GM12891 (cell line): ENCODE measurements around the gene LPCAT4.
A peak's percentile ranks its signal among the peaks of the same experiment; 100 is the strongest.

Source experiments
- DNase-seq: peaks from one replicate; pipeline ENCODE4 v3.0.0; 2011; ENCODE audit warnings: low spot score; ENCODE audit not compliant: insufficient read length
- FAIRE-seq: peaks from 2 replicates; lab custom pipeline; 2011; peaks lifted over from hg19 to GRCh38; lab: Jason Lieb, UNC
- PAX5 ChIP-seq: IDR thresholded peaks from 2 replicates; pipeline ENCODE4 v1.6.1; 2011; ENCODE audit warnings: low read length, moderate library complexity, mild to moderate bottlenecking; ENCODE audit not compliant: insufficient read depth, severe bottlenecking
- POLR2A ChIP-seq: IDR thresholded peaks from 2 replicates; pipeline ENCODE4 v1.6.1; 2011; ENCODE audit warnings: low read depth, low read length, control low read depth
- POLR2AphosphoS5 ChIP-seq: IDR thresholded peaks from 2 replicates; pipeline ENCODE4 v1.6.1; 2011; ENCODE audit warnings: low read depth, low read length, control low read depth
- POU2F2 ChIP-seq: IDR thresholded peaks from 2 replicates; pipeline ENCODE4 v1.6.1; 2011; ENCODE audit warnings: low read depth, mild to moderate bottlenecking, control low read depth, low read length, moderate library complexity
- SPI1 ChIP-seq: IDR thresholded peaks from 2 replicates; pipeline ENCODE4 v1.6.1; 2011; ENCODE audit warnings: low read depth, low read length, control low read depth
- TAF1 ChIP-seq: IDR thresholded peaks from 2 replicates; pipeline ENCODE4 v1.6.1; 2011; ENCODE audit warnings: low read depth, low read length, control low read depth

LPCAT4 gene

DNA sequence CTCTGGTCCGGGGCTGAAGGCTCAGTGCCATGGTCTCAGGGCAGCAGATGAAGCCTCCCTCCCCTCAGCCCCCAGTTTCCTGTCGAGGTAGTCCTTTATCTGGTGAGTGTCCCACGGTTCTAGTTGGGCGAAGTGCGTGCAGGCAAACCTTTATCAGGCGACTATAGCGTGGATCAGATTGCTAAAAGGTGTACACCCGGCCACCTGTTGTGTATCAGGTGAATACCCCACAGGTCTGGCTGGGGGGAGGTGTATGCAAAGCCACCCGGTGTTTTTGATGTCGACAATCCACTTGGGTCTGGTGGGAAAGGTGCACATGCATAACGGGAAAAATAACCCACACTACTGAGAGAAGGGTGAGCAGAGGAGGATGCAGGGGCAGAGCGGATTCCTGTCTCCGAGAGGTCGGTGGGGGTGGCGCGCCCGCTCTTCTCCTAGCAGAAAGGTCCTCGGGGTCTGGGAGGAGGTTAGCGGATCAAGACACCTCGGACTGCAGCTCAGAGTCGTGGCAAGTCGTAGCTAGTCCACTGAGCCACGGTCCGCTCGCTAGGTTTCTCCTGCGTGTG lies 29.9 kb downstream of the LPCAT4 start:
- DNase-seq (no peak), FAIRE-seq (peak; percentile 41)
- TF ChIP-seq TAF1 (0 out of 2 replicates have a peak, but pooled peaks have one; percentile 36), PAX5 (no peak), POLR2A (peak; percentile 52; the same call in 1 of the 2 replicates), SPI1 (no peak), POU2F2 (peak; percentile 85), POLR2AphosphoS5 (peak; percentile 36; the same call in 1 of the 2 replicates)

DNA sequence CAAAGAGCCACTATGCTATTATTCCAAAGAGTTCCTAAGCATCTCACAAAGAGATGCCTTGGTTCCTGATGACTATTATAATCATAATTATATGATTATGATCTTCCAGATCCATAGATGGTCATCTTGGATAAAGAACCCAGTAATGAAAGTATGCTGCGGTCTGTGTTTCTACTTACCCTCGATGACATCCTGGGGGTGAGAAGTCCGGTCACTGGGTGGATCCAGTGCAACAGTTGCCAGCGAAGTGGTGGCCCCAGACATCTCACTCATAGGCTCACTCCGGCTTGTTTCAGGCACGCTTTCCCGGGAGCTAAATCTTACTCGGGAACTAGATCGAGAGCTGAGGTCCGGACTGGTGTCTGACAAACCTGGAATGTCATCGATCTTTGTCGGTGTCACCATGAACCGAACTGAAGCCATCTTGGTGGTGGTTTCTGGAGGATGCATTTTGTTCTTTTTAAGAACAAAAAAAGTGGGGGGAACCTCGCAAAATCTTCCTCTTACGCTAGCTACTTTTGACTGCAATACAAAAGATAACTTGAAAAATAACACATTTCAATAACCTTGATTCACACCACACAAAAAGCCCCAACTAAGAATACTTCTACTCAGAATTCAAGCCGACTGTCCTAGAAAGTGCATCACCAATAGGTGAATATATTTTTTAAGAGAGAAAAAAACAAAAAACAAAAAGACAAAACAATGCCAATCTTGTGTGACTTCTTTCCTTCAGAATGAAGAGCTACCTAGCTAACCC lies 30.6 kb downstream of the LPCAT4 start:
- FAIRE-seq (peak; percentile 31), DNase-seq (no peak)
- no peak for TF ChIP-seq POLR2A
- no peak for TF ChIP-seq POU2F2
- peak; percentile 18; the same call in 1 of the 2 replicates for TF ChIP-seq TAF1

DNA sequence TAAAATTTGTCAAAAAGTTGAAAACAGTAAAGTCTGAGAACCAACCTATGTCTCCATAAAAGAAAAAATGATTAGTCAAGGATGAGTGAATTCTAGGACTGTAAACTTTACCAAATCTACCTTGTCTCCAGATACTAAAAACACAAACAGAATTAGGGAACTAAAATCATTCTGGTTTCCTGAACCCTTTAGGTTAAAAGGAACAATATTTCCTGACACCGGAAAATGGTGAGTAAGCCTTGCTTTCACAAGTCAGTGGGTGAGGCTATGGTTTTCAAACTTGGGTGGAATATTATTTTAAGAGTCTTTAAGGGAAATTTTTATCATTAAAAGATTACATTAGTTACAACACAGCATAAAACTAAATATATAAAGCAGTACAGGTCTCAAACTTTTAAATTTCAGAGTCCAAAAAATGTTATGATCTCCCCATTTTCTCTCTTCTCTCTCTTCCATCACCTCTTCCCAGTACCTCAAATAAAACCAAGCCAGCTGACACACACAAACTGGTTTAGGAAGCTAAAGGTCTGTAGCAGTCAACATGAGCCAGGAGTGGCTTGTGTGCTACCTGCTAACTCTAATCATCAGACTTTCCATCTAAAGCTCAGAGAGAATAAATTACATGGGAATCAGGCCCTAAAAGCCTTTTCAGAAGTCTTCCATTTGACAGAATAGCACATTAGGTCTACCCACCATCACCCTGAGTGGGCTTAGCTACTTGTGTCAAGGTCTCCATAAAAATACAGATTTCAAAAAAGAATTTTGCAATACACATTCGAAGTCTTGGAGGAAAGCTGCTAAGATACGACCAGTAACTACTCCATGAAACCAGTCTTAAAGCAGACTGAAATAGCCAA lies 31.6 kb downstream of the LPCAT4 start:
- FAIRE-seq, result peak; percentile 5
- TF ChIP-seq SPI1 (no peak), POLR2AphosphoS5 (no peak), TAF1 (no peak), POLR2A (no peak), POU2F2 (no peak), PAX5 (no peak)
- no peak for DNase-seq

DNA sequence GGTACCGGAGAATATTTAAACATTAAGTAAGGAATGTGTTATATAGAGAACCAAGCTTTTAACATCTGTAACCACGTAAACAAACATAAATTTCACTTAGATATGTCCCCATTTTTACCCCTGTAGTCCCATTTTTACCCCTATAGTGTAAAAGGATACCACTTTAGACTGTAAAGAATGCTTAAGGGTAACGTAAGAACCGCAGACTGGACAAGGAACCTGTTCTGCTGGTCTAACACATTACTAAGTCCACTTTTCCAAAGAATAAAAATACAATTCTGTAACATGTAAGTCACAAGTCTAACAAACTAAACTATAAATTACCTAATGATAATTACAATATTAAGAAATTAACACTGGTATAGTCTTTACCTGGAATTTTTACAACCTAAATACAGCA lies 32.3 kb downstream of the LPCAT4 start:
- FAIRE-seq (no peak), DNase-seq (no peak)
- TF ChIP-seq SPI1 (no peak), TAF1 (no peak), POLR2A (no peak)

DNA sequence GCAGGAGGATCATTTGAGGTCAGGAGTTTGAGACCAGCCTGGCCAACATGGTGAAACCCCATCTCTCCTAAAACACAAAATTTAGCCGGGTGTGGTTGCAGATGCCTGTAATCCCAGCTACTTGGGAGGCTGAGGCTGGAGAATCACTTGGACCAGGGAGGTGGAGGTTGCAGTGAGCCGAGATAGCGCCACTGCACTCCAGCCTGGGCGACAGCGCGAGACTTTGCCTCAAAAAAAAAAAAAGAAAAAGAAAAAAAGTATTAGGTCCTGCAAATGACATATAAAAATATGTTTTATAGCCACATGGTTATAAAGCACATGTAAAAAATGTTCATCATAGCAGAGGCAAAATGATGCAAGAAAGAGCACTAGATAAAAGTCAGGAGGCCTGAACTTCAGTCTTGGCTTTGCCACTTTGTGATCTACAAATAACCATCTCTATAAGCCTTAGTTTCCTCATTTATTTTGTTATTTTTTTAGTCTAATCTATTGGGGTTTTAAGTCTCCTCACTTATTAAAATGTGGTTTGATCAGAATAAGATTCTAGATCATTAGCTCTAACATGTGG lies 34.4 kb downstream of the LPCAT4 start:
- no peak for DNase-seq
- FAIRE-seq, result no peak

DNA sequence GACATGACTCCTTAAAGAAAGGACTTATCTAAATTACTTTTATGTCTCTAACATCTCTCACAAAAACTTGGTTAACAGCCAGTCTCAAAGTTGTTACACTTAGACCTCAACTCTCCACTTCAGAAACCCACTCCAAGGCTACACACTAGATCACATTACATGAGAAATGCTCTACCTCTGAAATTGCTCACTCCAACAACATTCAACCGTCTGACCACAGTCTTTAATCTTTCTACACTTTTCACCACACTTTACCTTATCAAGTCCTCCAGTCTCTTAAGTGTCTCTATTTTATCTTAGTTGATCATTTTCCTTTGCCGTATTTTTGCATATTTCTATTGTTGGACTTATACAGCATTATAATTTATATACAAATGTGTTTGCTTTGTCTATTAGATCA lies 35.2 kb downstream of the LPCAT4 start:
- FAIRE-seq, result peak; percentile 83
- DNase-seq, result no peak
- TF ChIP-seq POLR2A, result no peak
- TF ChIP-seq PAX5, result no peak
- TF ChIP-seq SPI1, result no peak
- TF ChIP-seq POLR2AphosphoS5, result no peak
- TF ChIP-seq POU2F2, result no peak
- TF ChIP-seq TAF1, result no peak

More for the DNA sequence above, 34.4 kb downstream of the LPCAT4 start:
- TF ChIP-seq TAF1 (no peak), POLR2A (no peak), SPI1 (no peak), PAX5 (no peak), POLR2AphosphoS5 (no peak), POU2F2 (no peak)

DNA sequence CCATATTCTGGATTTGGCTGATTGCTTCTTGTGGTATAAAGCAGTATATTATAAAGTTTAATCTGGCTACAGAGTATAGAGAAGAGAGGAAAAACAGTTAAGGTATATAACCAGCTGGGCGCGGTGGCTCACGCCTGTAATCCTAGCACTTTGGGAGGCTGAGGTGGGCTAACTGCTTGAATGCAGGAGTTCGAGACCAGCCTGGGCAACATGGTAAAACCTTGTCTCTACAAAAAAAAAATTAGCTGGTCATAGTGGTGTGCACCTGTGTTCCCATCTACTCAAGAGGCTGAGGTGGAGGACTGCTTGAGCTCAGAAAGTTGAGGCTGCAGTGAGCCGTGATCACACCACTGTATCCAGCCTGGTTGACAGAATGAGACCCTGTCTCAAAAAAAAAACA lies 36.7 kb downstream of the LPCAT4 start:
- peak; percentile 75 for FAIRE-seq
- no peak for DNase-seq
- TF ChIP-seq TAF1, result no peak
- no peak for TF ChIP-seq POLR2AphosphoS5
- no peak for TF ChIP-seq PAX5
- TF ChIP-seq POU2F2, result no peak

DNA sequence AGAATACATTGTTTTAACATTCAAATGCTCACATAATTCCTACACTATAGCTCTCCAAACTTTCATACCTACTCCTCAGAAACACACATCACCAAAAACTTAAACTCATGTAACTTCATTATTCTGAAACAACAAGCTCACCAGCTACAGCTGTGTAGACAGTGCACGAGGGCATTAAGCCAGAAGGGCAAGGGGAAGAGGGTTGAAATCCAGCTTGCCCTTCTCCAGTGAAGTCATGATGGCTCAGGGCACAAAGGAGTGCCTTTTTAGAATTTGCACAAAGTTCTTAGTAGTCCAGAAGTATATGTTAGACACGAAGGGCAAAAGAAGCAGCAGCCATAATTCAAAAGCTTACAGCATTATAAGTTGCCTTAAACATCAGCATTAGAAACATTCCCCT lies 38.0 kb downstream of the LPCAT4 start:
- FAIRE-seq, result peak; percentile 41
- TF ChIP-seq POU2F2 (no peak), POLR2AphosphoS5 (no peak), SPI1 (no peak), TAF1 (no peak), PAX5 (no peak), POLR2A (no peak)

DNA sequence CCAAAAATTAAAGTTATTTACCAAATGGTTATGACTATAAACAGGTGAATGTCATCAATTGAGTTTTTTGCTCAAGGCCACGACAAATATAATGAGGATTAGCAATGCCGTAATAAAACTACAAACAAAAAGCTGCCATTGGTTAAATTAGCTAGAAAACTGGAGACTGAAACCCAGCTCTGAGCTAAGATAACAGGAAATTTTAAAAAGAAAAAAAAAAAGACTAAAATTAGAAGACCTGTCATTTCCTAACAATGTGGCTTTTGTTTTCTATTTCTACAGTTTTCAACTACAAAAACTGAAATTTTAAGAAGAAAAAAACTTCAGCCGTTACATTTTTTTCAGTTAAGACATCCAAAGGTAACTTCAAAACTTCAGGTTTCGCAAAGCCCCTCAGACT lies 39.1 kb downstream of the LPCAT4 start:
- no peak for FAIRE-seq
- TF ChIP-seq PAX5 (no peak), POU2F2 (no peak), POLR2A (no peak), POLR2AphosphoS5 (no peak)
- DNase-seq, result no peak

More for the DNA sequence above, 38.0 kb downstream of the LPCAT4 start:
- DNase-seq, result no peak

DNA sequence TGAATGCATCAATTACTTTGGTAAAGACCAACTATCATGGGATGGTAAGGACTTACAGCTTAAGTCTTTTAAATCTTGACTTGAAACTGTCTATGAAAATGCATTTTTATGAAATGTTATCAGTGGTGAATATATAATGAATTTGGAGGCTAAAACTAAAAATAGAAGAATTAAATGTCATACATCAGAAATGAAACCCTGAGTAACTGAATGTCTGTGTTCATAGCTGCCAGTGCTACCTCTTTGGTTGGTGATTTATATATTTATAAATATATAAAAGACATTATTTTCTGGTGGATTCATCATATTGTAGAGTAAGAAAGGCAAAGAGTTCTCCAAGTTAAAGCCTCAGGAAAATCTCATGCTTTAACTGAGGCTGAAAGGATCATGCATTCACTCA lies 41.6 kb downstream of the LPCAT4 start:
- no peak for DNase-seq
- no peak for FAIRE-seq
- TF ChIP-seq TAF1, result no peak
- TF ChIP-seq POU2F2, result no peak
- no peak for TF ChIP-seq PAX5
- TF ChIP-seq POLR2AphosphoS5, result no peak
- no peak for TF ChIP-seq POLR2A
- no peak for TF ChIP-seq SPI1
